Duodenal mucosa (tissue), 2 donors: ENCODE measurements around the gene STK10.
A peak's percentile ranks its signal among the peaks of the same experiment; 100 is the strongest.

Experiments used
- H3K27ac ChIP-seq: one replicate; pipeline ENCODE4 v1.7.0; 2013; ENCODE audit warnings: low read depth, low read length
- H3K27me3 ChIP-seq, 2 donors: one replicate each; pipeline ENCODE4 v1.7.0; 2013; ENCODE audit warnings: low read length in 2 of 2, control low read depth in 1 of 2; ENCODE audit not compliant: insufficient read depth in 2 of 2, control insufficient read depth in 1 of 2
- H3K36me3 ChIP-seq, 2 donors: one replicate each; pipeline ENCODE4 v1.7.0; 2013; ENCODE audit warnings: low read length in 2 of 2, control low read depth in 1 of 2; ENCODE audit not compliant: insufficient read depth in 2 of 2, control insufficient read depth in 1 of 2
- H3K4me1 ChIP-seq, 2 donors: one replicate each; pipeline ENCODE4 v1.7.0; 2013; ENCODE audit warnings: low read length in 2 of 2, control low read depth in 1 of 2; ENCODE audit not compliant: insufficient read depth in 2 of 2, control insufficient read depth in 1 of 2
- H3K4me3 ChIP-seq, 2 donors: one replicate each; pipeline ENCODE4 v1.7.0; 2013; ENCODE audit warnings: low read length in 2 of 2, low read depth in 1 of 2
- H3K9ac ChIP-seq, 2 donors: one replicate each; pipeline ENCODE4 v1.7.0; 2013; ENCODE audit warnings: low read length in 2 of 2, low read depth in 1 of 2
- H3K9me3 ChIP-seq, 2 donors: one replicate each; pipeline ENCODE4 v1.7.0; 2013; ENCODE audit warnings: low read length in 2 of 2, control low read depth in 1 of 2; ENCODE audit not compliant: control insufficient read depth in 1 of 2

STK10 gene

GRCh38 chr5:172007175-172008110 is 180.6 kb downstream of the STK10 start:
- peaks cover 37 to 38% of the 10 kb centered on the region in 2 donors for H3K4me1 ChIP-seq
- H3K4me3 ChIP-seq = peak overlapping the region; percentile 91 to 99
- no peaks in the 10 kb centered on the region for H3K36me3 ChIP-seq
- H3K27me3 ChIP-seq = no peaks in the 10 kb centered on the region
- H3K27ac ChIP-seq = peak overlapping the region; percentile 98
- H3K9me3 ChIP-seq = no peaks in the 10 kb centered on the region
- H3K9ac ChIP-seq = peak overlapping the region; percentile 88 to 92

GRCh38 chr5:172006321-172007174 is 181.5 kb downstream of the STK10 start, which contains the start of gene FBXW11:
Gene FBXW11 (minus strand): TSS chr5:172006638. CDS start chr5:172006502, 136 bp downstream.
- Histone ChIP-seq H3K9me3 (no peaks in the 10 kb centered on the region), H3K9ac (peak within 1 kb of the TSS; percentile 88 to 92), H3K27me3 (no peaks in the 10 kb centered on the region), H3K36me3 (no peaks in the 10 kb centered on the region), H3K4me1 (peaks cover 44 to 45% of the 10 kb centered on the region in 2 donors), H3K4me3 (peak within 1 kb of the TSS; percentile 91 to 99), H3K27ac (peak within 1 kb of the TSS; percentile 98)

GRCh38 chr5:172005708-172006320 is 182.2 kb downstream of the STK10 start:
- peaks cover 49 to 50% of the 10 kb centered on the region in 2 donors for H3K4me1 ChIP-seq
- no peaks in the 10 kb centered on the region for H3K36me3 ChIP-seq
- no peaks in the 10 kb centered on the region for H3K9me3 ChIP-seq
- H3K9ac ChIP-seq = peak overlapping the region; percentile 88 to 92
- H3K27ac ChIP-seq = peak overlapping the region; percentile 98
- peak overlapping the region; percentile 91 to 99 for H3K4me3 ChIP-seq
- no peaks in the 10 kb centered on the region for H3K27me3 ChIP-seq

GRCh38 chr5:172004824-172005237 is 183.2 kb downstream of the STK10 start:
- peaks cover 50% of the 10 kb centered on the region in 2 donors for H3K4me1 ChIP-seq
- no peaks in the 10 kb centered on the region for H3K9me3 ChIP-seq
- no peaks in the 10 kb centered on the region for H3K36me3 ChIP-seq
- H3K4me3 ChIP-seq = peak overlapping the region; percentile 91 to 99
- no peaks in the 10 kb centered on the region for H3K27me3 ChIP-seq
- H3K9ac ChIP-seq = peak overlapping the region; percentile 88 to 92
- no peak overlapping the region for H3K27ac ChIP-seq

GRCh38 chr5:172003746-172004145 is 184.3 kb downstream of the STK10 start:
- H3K4me1 ChIP-seq = peaks cover 50 to 53% of the 10 kb centered on the region in 2 donors
- H3K9ac ChIP-seq = no peak overlapping the region
- H3K27ac ChIP-seq = no peak overlapping the region
- no peaks in the 10 kb centered on the region for H3K36me3 ChIP-seq
- no peaks in the 10 kb centered on the region for H3K9me3 ChIP-seq
- no peak overlapping the region for H3K4me3 ChIP-seq
- no peaks in the 10 kb centered on the region for H3K27me3 ChIP-seq

- H3K36me3 ChIP-seq = no peaks in the 10 kb centered on the region
- H3K4me1 ChIP-seq = peaks cover 49% of the 10 kb centered on the region in 2 donors
- H3K4me3 ChIP-seq = no peak overlapping the region
- H3K27me3 ChIP-seq = no peaks in the 10 kb centered on the region
- H3K27ac ChIP-seq = no peak overlapping the region
- H3K9me3 ChIP-seq = no peaks in the 10 kb centered on the region
- no peak overlapping the region for H3K9ac ChIP-seq
These were observed 185.0 kb downstream of the STK10 start for GRCh38 chr5:172002840-172003512.

GRCh38 chr5:172002310-172002709 is 185.7 kb downstream of the STK10 start:
- H3K9ac ChIP-seq = no peak overlapping the region
- H3K27me3 ChIP-seq = no peaks in the 10 kb centered on the region
- no peaks in the 10 kb centered on the region for H3K9me3 ChIP-seq
- H3K36me3 ChIP-seq = no peaks in the 10 kb centered on the region
- H3K4me1 ChIP-seq = peaks cover 44 to 47% of the 10 kb centered on the region in 2 donors
- no peak overlapping the region for H3K27ac ChIP-seq
- no peak overlapping the region for H3K4me3 ChIP-seq

- Histone ChIP-seq H3K27ac (no peak overlapping the region), H3K9me3 (no peaks in the 10 kb centered on the region), H3K9ac (no peak overlapping the region), H3K36me3 (no peaks in the 10 kb centered on the region), H3K27me3 (no peaks in the 10 kb centered on the region), H3K4me1 (peaks cover 53 to 57% of the 10 kb centered on the region in 2 donors), H3K4me3 (no peak overlapping the region)
These were observed 188.1 kb downstream of the STK10 start for GRCh38 chr5:171999877-172000276.

- no peaks in the 10 kb centered on the region for H3K9me3 ChIP-seq
- H3K27me3 ChIP-seq = no peaks in the 10 kb centered on the region
- H3K9ac ChIP-seq = no peak overlapping the region
- H3K4me1 ChIP-seq = peaks cover 47 to 51% of the 10 kb centered on the region in 2 donors
- no peak overlapping the region for H3K4me3 ChIP-seq
- no peak overlapping the region for H3K27ac ChIP-seq
- H3K36me3 ChIP-seq = no peaks in the 10 kb centered on the region
These were observed 188.9 kb downstream of the STK10 start for GRCh38 chr5:171999100-171999499.
